Measurements from ENCODE around the gene OPTC. TPM values are rescaled to one million over a fixed set of nuclear protein-coding genes. Genes with fewer than 3 reads are reported as not detected.

The OPTC gene
- total and polyA plus RNA-seq, 3 donors from 2014 or later = 0.55 to 1.1 (median 0.87) TPM

DNA sequence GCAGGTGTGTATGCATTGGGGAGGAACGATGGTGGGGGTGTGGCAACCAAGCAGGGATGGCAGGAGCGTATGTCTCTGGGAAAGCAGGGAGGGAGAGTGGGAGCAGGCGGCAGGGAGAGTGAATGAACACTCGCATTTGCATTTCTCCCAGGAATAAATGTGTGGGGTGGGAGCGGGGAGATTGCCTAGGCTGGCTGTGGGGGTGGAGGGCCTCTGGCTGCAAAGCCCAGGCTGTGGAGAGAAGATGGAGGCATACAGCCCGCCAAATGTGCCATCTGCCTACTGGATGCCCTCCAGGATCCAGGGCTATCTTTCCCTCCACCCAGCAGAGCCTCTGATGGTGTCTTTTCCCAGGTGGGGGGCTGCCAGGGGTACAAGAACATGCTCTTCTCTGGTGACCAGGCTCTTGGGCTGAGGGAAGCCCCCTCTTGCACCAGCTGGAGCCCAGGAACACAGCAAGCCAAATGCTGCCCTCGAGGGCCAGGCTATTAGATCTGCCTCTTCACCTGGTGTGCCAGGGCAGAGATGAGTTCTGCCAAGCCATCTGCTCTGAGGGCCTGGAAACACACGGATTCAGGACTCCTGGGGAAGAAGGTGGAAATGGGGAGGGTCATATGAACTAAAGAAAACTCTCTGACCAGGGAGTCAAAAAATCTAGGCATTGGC lies 1.7 kb upstream of the OPTC start:
- H3K9me3 ChIP-seq = no peaks in the 10 kb centered on the region
- intact Hi-C loops (cut with DNase I; ENCODE audit: low total_unique reads) = no loop called here
- 66 to 71% methylated on average over 7 to 8 of the region's 8 CpGs for WGBS, 2 donors
- H3K36me3 ChIP-seq (ENCODE audit: low read depth, missing control alignments) = no peaks in the 10 kb centered on the region
- DNase-seq = no peak
- peaks cover 6% of the 10 kb centered on the region for H3K4me1 ChIP-seq
- no peak overlapping the region for H3K4me3 ChIP-seq
- TF ChIP-seq POLR2A (IDR thresholded peaks at IDR 0.05) = no peak
- TF ChIP-seq, protein P1, sequence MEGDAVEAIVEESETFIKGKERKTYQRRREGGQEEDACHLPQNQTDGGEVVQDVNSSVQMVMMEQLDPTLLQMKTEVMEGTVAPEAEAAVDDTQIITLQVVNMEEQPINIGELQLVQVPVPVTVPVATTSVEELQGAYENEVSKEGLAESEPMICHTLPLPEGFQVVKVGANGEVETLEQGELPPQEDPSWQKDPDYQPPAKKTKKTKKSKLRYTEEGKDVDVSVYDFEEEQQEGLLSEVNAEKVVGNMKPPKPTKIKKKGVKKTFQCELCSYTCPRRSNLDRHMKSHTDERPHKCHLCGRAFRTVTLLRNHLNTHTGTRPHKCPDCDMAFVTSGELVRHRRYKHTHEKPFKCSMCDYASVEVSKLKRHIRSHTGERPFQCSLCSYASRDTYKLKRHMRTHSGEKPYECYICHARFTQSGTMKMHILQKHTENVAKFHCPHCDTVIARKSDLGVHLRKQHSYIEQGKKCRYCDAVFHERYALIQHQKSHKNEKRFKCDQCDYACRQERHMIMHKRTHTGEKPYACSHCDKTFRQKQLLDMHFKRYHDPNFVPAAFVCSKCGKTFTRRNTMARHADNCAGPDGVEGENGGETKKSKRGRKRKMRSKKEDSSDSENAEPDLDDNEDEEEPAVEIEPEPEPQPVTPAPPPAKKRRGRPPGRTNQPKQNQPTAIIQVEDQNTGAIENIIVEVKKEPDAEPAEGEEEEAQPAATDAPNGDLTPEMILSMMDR (IDR thresholded peaks at IDR 0.05) = no peak
- H3K27me3 ChIP-seq = no peaks in the 10 kb centered on the region
- H3K27ac ChIP-seq = no peak overlapping the region

DNA sequence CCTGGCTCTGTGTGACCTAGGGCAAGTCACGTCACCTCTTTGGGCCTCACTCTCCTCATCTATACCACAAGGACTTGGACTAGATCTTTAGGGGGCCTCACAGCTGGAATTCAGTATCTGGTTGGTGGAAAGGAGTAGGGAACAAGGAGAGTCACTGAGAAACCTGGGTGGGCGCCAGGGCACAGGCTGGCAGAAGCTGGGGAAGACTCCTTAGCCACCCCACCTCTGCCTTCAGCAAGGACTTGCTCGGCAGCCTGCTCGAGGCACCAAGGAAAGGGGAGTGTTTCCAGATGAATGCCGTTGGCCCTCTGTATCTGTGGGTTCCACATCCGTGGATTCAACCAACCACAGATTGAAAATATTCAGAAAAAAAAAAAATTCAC lies 1.2 kb upstream of the OPTC start:
- intact Hi-C loops (cut with DNase I; ENCODE audit: low total_unique reads) = no loop called here
- no peak for DNase-seq

DNA sequence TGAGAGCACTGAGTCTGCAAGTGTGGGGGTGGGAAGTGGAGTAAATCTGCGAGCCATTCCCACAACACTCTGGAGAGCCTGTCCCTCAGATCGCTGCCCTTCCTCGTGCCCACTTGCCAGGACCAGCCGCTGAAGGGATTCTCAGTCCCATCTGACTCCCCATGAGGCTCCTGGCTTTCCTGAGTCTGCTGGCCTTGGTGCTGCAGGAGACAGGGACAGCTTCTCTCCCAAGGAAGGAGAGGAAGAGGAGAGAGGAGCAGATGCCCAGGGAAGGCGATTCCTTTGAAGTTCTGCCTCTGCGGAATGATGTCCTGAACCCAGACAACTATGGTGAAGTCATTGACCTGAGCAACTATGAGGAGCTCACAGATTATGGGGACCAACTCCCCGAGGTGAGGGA lies 1.9 kb downstream of the OPTC start:
- TF ChIP-seq, protein P1 (IDR thresholded peaks at IDR 0.05) = no peak
- H3K4me3 ChIP-seq = no peak overlapping the region
- no peaks in the 10 kb centered on the region for H3K9me3 ChIP-seq
- intact Hi-C loops (cut with DNase I; ENCODE audit: low total_unique reads) = no loop called here
- no peaks in the 10 kb centered on the region for H3K36me3 ChIP-seq (ENCODE audit: low read depth, missing control alignments)
- H3K4me1 ChIP-seq = no peaks in the 10 kb centered on the region
- WGBS, 2 donors = 72 to 82% methylated on average over 6 to 7 of the region's 7 CpGs
- DNase-seq = no peak
- H3K27me3 ChIP-seq = no peaks in the 10 kb centered on the region
- H3K27ac ChIP-seq = no peak overlapping the region

More for the DNA sequence above, 1.2 kb upstream of the OPTC start:
- WGBS, 2 donors = 89 to 90% methylated on average over 6 of the region's 6 CpGs
- Histone ChIP-seq H3K36me3 (ENCODE audit: low read depth, missing control alignments) (no peaks in the 10 kb centered on the region), H3K27me3 (no peaks in the 10 kb centered on the region), H3K4me3 (no peak overlapping the region), H3K9me3 (no peaks in the 10 kb centered on the region), H3K27ac (no peak overlapping the region), H3K4me1 (peaks cover 5% of the 10 kb centered on the region)
- TF ChIP-seq, protein P1 (IDR thresholded peaks at IDR 0.05) = no peak
- TF ChIP-seq POLR2A (IDR thresholded peaks at IDR 0.05) = no peak

DNA sequence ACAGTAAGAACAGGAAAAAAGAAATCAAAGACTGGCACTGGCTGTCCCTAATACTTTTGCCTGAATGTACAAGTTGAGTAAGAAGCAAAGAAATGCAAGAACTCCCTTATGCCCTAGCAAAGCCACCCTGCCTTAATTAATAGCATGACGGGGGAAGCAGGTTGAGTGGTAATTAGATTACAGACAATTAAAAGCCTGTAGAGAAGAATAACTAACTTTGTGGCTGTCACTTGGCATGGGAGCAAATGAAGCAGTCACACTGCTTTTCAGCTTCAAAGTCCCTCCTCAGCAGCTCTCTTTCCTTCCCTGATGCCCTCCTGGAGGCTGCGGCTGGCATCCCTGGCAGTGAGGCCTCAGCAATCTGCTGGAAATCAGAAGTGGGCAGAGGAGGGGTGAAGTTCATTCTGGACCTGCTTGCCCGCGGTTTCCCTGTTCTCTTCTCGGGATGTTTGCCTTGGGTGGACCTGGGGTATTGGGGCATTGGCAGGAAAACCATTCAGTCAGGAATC lies 3.4 kb downstream of the OPTC start:
- TF ChIP-seq POLR2A (IDR thresholded peaks at IDR 0.05) = no peak
- TF ChIP-seq, protein P1 (IDR thresholded peaks at IDR 0.05) = no peak
- no peak for DNase-seq
- no peaks in the 10 kb centered on the region for H3K36me3 ChIP-seq (ENCODE audit: low read depth, missing control alignments)
- 88 to 90% methylated on average over 5 of the region's 5 CpGs for WGBS, 2 donors
- intact Hi-C loops (cut with DNase I; ENCODE audit: low total_unique reads) = no loop called here
- H3K4me1 ChIP-seq = no peaks in the 10 kb centered on the region
- no peaks in the 10 kb centered on the region for H3K27me3 ChIP-seq
- H3K27ac ChIP-seq = no peak overlapping the region
- H3K4me3 ChIP-seq = no peak overlapping the region
- no peaks in the 10 kb centered on the region for H3K9me3 ChIP-seq
